ENCODE data around the gene MPRIP. TPM values are rescaled to one million over a fixed set of nuclear protein-coding genes. Genes with fewer than 3 reads are reported as not detected.

Gene MPRIP
- total and polyA plus RNA-seq, 10 donors = 52.3 to 309 (median 131) TPM

GRCh38 chr17:17127156-17127555 lies 84.9 kb downstream of the MPRIP start:
- Histone ChIP-seq H3K9me3 (no peaks in the 10 kb centered on the region), H3K36me3 (peaks cover 0 to 60% (median 44%) of the 10 kb centered on the region in 6 donors), H3K27ac (peak overlapping the region in 4 of 8 donors; percentile 58 to 81 (median 60)), H3K4me1 (peaks cover 15 to 77% (median 46%) of the 10 kb centered on the region in 6 donors), H3K27me3 (replicated peaks in 1 of 7) (no peaks in the 10 kb centered on the region), H3K4me3 (no peak overlapping the region)
- intact Hi-C loops (cut with DNase I; ENCODE audit: low total_unique reads) = no loop called here
- peak; percentile 73 for DNase-seq
- WGBS, 5 donors = 85 to 95% (median 87%) methylated on average over 6 of the region's 6 CpGs
- TF ChIP-seq POLR2A (IDR thresholded peaks at IDR 0.05) (no peak), POLR2AphosphoS5 (IDR thresholded peaks at IDR 0.05) (no peak), CTCF (IDR thresholded peaks at IDR 0.05 in 8 of 11, conservative IDR thresholded peaks at IDR 0.05 in 3 of 11) (no peak)

DNA sequence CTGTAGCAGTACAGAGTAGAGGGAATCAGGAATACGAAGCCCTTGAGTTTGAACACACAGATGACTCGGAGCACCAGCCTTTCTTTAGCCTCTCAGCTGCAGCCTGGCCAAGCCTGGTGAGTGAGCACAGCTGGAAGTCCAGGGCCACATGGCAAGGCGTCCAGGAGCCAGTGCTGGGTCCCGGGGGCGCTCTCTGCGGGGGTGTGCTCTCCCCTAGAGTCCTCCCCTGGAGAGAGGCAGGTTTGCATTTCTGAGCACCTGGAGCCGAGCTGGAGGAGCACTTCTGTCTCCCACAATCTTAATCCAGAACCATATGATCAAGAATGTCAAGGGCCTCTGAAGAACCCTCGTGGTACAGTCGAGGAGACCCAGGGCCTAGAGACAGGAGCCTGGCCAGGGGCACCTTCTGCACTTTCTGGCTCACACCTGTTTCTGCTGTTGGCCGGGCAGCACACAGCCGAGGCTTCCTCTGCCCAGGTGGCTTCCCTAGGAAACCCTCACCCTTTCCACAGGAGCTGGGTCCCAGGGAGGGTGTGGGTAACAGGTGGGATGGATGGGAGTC lies 85.6 kb downstream of the MPRIP start:
- 81 to 94% (median 92%) methylated on average over 6 to 11 of the region's 11 CpGs for WGBS, 5 donors
- peaks cover 0 to 67% (median 50%) of the 10 kb centered on the region in 6 donors for H3K36me3 ChIP-seq
- DNase-seq = peak; percentile 69
- TF ChIP-seq POLR2AphosphoS5 (IDR thresholded peaks at IDR 0.05) (no peak), CTCF (IDR thresholded peaks at IDR 0.05 in 8 of 11, conservative IDR thresholded peaks at IDR 0.05 in 3 of 11) (no peak)
- H3K27me3 ChIP-seq (replicated peaks in 1 of 7) = no peaks in the 10 kb centered on the region
- intact Hi-C loops (cut with DNase I; ENCODE audit: low total_unique reads) = no loop called here
- peak overlapping the region in 2 of 8 donors; percentile 59 to 81 for H3K27ac ChIP-seq
- no peaks in the 10 kb centered on the region for H3K9me3 ChIP-seq
- no peak overlapping the region for H3K4me3 ChIP-seq
- H3K4me1 ChIP-seq = peaks cover 15 to 72% (median 41%) of the 10 kb centered on the region in 6 donors

- Histone ChIP-seq H3K27me3 (replicated peaks in 1 of 7) (no peaks in the 10 kb centered on the region), H3K36me3 (peaks cover 0 to 75% (median 56%) of the 10 kb centered on the region in 6 donors), H3K4me1 (peaks cover 15 to 64% (median 36%) of the 10 kb centered on the region in 6 donors), H3K9me3 (no peaks in the 10 kb centered on the region), H3K4me3 (no peak overlapping the region), H3K27ac (no peak overlapping the region)
- peak; percentile 45 for DNase-seq
- intact Hi-C loops (cut with DNase I; ENCODE audit: low total_unique reads) = no loop called here
- WGBS, 5 donors = 88 to 96% (median 91%) methylated on average over 14 of the region's 14 CpGs
- no peak for TF ChIP-seq CTCF (IDR thresholded peaks at IDR 0.05 in 8 of 11, conservative IDR thresholded peaks at IDR 0.05 in 3 of 11)
- no peak for TF ChIP-seq POLR2A (IDR thresholded peaks at IDR 0.05)
These were observed 86.3 kb downstream of the MPRIP start for GRCh38 chr17:17128476-17129075.

DNA sequence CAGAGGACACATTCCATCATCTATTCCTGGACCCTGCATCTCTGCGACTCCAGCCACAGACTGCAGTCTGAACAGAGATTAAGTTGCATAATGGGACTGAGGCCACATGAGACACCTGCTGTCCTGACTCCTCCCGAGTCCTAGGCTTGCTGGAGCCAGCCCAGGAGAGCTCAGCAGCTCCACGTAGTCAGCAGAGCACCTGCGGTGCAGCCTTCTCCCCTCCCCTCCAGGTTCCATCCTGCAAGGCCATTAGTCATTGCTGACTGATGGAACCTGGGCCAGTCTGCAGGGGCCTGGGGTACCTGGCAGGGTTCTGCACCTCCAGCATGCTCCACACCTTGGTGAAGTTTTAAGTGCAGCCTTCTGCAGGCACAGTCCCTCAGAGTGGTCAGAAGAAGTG lies 87.2 kb downstream of the MPRIP start:
- Histone ChIP-seq H3K27me3 (replicated peaks in 1 of 7) (no peaks in the 10 kb centered on the region), H3K36me3 (peaks cover 0 to 83% (median 62%) of the 10 kb centered on the region in 6 donors), H3K27ac (no peak overlapping the region), H3K4me1 (peaks cover 15 to 55% (median 31%) of the 10 kb centered on the region in 6 donors), H3K4me3 (no peak overlapping the region), H3K9me3 (no peaks in the 10 kb centered on the region)
- TF ChIP-seq POLR2A (IDR thresholded peaks at IDR 0.05) (no peak), CTCF (IDR thresholded peaks at IDR 0.05 in 8 of 11, conservative IDR thresholded peaks at IDR 0.05 in 3 of 11) (no peak), POLR2AphosphoS5 (IDR thresholded peaks at IDR 0.05) (no peak)
- intact Hi-C loops (cut with DNase I; ENCODE audit: low total_unique reads) = no loop called here
- 87 to 100% (median 93%) methylated on average over 1 to 4 of the region's 4 CpGs for WGBS, 5 donors
- DNase-seq = no peak
